Mesenchymal stem cell (in vitro differentiated cells and primary cell): ENCODE data around the gene COPRS.
A peak's percentile ranks its signal among the peaks of the same experiment; 100 is the strongest.

Experiments
- DNase-seq: peaks from one replicate; pipeline ENCODE4 v3.0.0-alpha.2; 2013
- H2AFZ ChIP-seq: one replicate; pipeline ENCODE4 v1.6.1; 2013; ENCODE audit warnings: low read depth, mild to moderate bottlenecking, control low read depth, inconsistent platforms, low read length, moderate library complexity
- H2AK5ac ChIP-seq: 2 replicates; pipeline ENCODE4 v1.6.1; 2013; ENCODE audit warnings: low read length, moderate library complexity, mild to moderate bottlenecking, inconsistent platforms; ENCODE audit not compliant: severe bottlenecking
- H2BK120ac ChIP-seq: one replicate; pipeline ENCODE4 v1.6.1; 2013; ENCODE audit warnings: low read depth, mild to moderate bottlenecking, inconsistent platforms, low read length, moderate library complexity
- H2BK12ac ChIP-seq, 2 experiments: one replicate each; pipeline ENCODE4 v1.6.1; 2013; ENCODE audit warnings: inconsistent platforms in 2 of 2, low read length in 2 of 2, mild to moderate bottlenecking in 2 of 2, moderate library complexity in 2 of 2, control low read depth in 1 of 2
- H2BK15ac ChIP-seq: one replicate; pipeline ENCODE4 v1.6.1; 2013; ENCODE audit warnings: mild to moderate bottlenecking, low read depth, inconsistent platforms; ENCODE audit not compliant: poor library complexity, severe bottlenecking
- H2BK5ac ChIP-seq: 2 replicates; pipeline ENCODE4 v1.6.1; 2013; ENCODE audit warnings: low read depth, mild to moderate bottlenecking, low read length, control low read depth, inconsistent platforms; ENCODE audit not compliant: poor library complexity, severe bottlenecking
- H3K14ac ChIP-seq, 2 experiments: one replicate each; pipeline ENCODE4 v1.6.1; 2013; ENCODE audit warnings: inconsistent platforms in 2 of 2, low read length in 2 of 2, control low read depth in 1 of 2, mild to moderate bottlenecking in 1 of 2, moderate library complexity in 1 of 2
- H3K18ac ChIP-seq, 2 experiments: one replicate each; pipeline ENCODE4 v1.6.1; 2013; ENCODE audit warnings: inconsistent platforms in 2 of 2, low read length in 2 of 2, control low read depth in 1 of 2, low read depth in 1 of 2, mild to moderate bottlenecking in 1 of 2
- H3K23ac ChIP-seq, 2 experiments: one replicate each; pipeline ENCODE4 v1.6.1; 2013; ENCODE audit warnings: inconsistent platforms in 2 of 2, low read length in 2 of 2, mild to moderate bottlenecking in 2 of 2, moderate library complexity in 2 of 2, control low read depth in 1 of 2
- H3K27ac ChIP-seq: 2 replicates; pipeline ENCODE4 v1.5.1; 2013; ENCODE audit warnings: mild to moderate bottlenecking, moderate library complexity, low read length, control low read depth, inconsistent platforms; ENCODE audit not compliant: poor library complexity, severe bottlenecking
- H3K27me3 ChIP-seq, 2 experiments: 2 replicates each; pipeline versions ENCODE4 v1.6.1 to v1.7.0; 2013; ENCODE audit warnings: low read length in 2 of 2, mild to moderate bottlenecking in 2 of 2, moderate library complexity in 2 of 2, control low read depth in 1 of 2, inconsistent platforms in 1 of 2; ENCODE audit not compliant: control insufficient read depth in 1 of 2, insufficient read depth in 1 of 2
- H3K36me3 ChIP-seq, 2 experiments: 2 replicates each; pipeline versions ENCODE4 v1.6.1 to v1.7.0; 2013; ENCODE audit warnings: low read length in 2 of 2, control low read depth in 1 of 2, inconsistent platforms in 1 of 2, low read depth in 1 of 2, mild to moderate bottlenecking in 1 of 2; ENCODE audit not compliant: insufficient read depth in 2 of 2, control insufficient read depth in 1 of 2
- H3K4ac ChIP-seq, 2 experiments: one replicate each; pipeline ENCODE4 v1.6.1; 2013; ENCODE audit warnings: inconsistent platforms in 2 of 2, low read length in 2 of 2, mild to moderate bottlenecking in 2 of 2, moderate library complexity in 2 of 2, control low read depth in 1 of 2, low read depth in 1 of 2
- H3K4me1 ChIP-seq: 2 replicates; pipeline ENCODE4 v1.6.1; 2013; ENCODE audit warnings: low read depth, low read length, control low read depth; ENCODE audit not compliant: control insufficient read depth, insufficient read depth
- H3K4me2 ChIP-seq: 2 replicates; pipeline ENCODE4 v1.6.1; 2013; ENCODE audit warnings: low read length, mild to moderate bottlenecking, inconsistent platforms; ENCODE audit not compliant: poor library complexity, severe bottlenecking
- H3K4me3 ChIP-seq, 2 experiments: 2 replicates each; pipeline versions ENCODE4 v1.5.1 to v1.7.0; 2013; ENCODE audit warnings: low read length in 2 of 2, mild to moderate bottlenecking in 2 of 2, control low read depth in 1 of 2, low read depth in 1 of 2; ENCODE audit not compliant: insufficient read depth in 1 of 2
- H3K79me1 ChIP-seq: replicated peaks from 2 replicates; pipeline ENCODE4 v1.6.1; 2013; ENCODE audit warnings: mild to moderate bottlenecking, control low read depth, low read length, inconsistent platforms; ENCODE audit not compliant: poor library complexity, severe bottlenecking
- H3K9ac ChIP-seq: 2 replicates; pipeline ENCODE4 v1.7.0; 2013; ENCODE audit warnings: mild to moderate bottlenecking, low read length, moderate library complexity
- H3K9me3 ChIP-seq: 2 replicates; pipeline ENCODE4 v1.7.0; 2013; ENCODE audit warnings: mild to moderate bottlenecking, low read length; ENCODE audit not compliant: control insufficient read depth
- H4K8ac ChIP-seq: one replicate; pipeline ENCODE4 v1.6.1; 2013; ENCODE audit warnings: inconsistent platforms, mild to moderate bottlenecking, low read length, moderate library complexity
- H4K91ac ChIP-seq: one replicate; pipeline ENCODE4 v1.6.1; 2013; ENCODE audit warnings: mild to moderate bottlenecking, low read length, inconsistent platforms
- WGBS: methylation state at CpG from one replicate; pipeline ENCODE4 v1.1.7; 2013; ENCODE audit warnings: mixed read lengths; 5-methylcytosine and 5-hydroxymethylcytosine counted together

The COPRS gene

DNA sequence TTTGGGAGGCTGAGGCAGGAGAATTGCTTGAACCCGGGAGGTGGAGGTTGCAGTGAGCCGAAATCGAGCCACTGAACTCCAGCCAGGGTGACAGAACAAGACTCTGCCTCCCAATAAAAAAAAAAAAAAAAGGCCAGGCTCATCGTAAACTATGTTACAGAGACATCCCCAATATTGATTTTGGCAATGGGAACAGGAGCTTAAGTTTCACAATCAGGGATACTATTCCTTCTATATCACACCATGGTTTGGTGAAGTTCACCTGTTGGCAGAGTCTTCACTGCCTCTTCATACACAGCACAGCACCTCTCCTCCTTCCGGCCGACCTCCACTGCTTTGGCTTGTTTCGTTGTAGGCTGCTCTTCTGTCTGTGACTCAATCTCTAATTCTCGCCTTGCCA lies 21.3 kb upstream of the COPRS start:
- H2AFZ ChIP-seq: no peak overlapping the region
- no peak overlapping the region for H3K4me3 ChIP-seq
- no peak overlapping the region for H3K18ac ChIP-seq
- no peaks in the 10 kb centered on the region for H3K9me3 ChIP-seq
- H3K23ac ChIP-seq: no peak overlapping the region
- no peak overlapping the region for H2BK12ac ChIP-seq
- no peak overlapping the region for H2AK5ac ChIP-seq
- H3K27me3 ChIP-seq: no peaks in the 10 kb centered on the region
- no peak overlapping the region for H3K4me2 ChIP-seq
- no peak overlapping the region for H2BK5ac ChIP-seq
- H3K36me3 ChIP-seq: peaks cover 48 to 85% of the 10 kb centered on the region in 2 experiments
- no peak overlapping the region for H2BK120ac ChIP-seq
- no peak overlapping the region for H3K14ac ChIP-seq
- H3K4ac ChIP-seq: no peak overlapping the region
- H4K91ac ChIP-seq: no peak overlapping the region
- 100% methylated on average over 4 of the region's 8 CpGs for WGBS
- peaks cover 14% of the 10 kb centered on the region for H3K4me1 ChIP-seq
- peaks cover 4% of the 10 kb centered on the region for H3K79me1 ChIP-seq
- no peak overlapping the region for H3K27ac ChIP-seq
- H2BK15ac ChIP-seq: no peak overlapping the region
- no peak overlapping the region for H4K8ac ChIP-seq
- no peak for DNase-seq
- H3K9ac ChIP-seq: no peak overlapping the region

DNA sequence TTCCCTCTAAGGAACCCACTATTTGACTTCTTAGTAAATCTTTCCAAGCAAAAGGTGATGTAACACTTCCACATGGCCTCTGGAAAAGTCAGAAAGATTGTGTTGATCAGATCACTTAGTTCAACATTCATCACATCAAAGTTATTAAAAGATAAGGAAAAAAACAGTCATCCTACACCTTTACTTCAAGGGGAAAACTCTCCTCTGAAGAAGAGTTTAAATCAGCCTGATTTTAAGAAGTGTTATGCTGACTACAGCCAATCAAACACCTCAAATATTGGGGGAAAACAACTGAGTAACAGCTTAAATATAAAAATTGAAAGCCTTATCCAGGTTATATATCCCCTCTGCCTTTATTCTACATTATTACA lies 19.6 kb upstream of the COPRS start:
- no peak overlapping the region for H2AK5ac ChIP-seq
- peaks cover 46 to 87% of the 10 kb centered on the region in 2 experiments for H3K36me3 ChIP-seq
- no peak overlapping the region for H3K23ac ChIP-seq
- H3K9me3 ChIP-seq: no peaks in the 10 kb centered on the region
- no peak overlapping the region for H3K4ac ChIP-seq
- H3K79me1 ChIP-seq: peaks cover 9% of the 10 kb centered on the region
- H2BK15ac ChIP-seq: no peak overlapping the region
- peak overlapping the region; percentile 74 for H3K27ac ChIP-seq
- no peak overlapping the region for H3K9ac ChIP-seq
- no peak overlapping the region for H2BK12ac ChIP-seq
- H4K8ac ChIP-seq: no peak overlapping the region
- H2BK120ac ChIP-seq: no peak overlapping the region
- no peak overlapping the region for H3K4me2 ChIP-seq
- H3K4me1 ChIP-seq: peaks cover 14% of the 10 kb centered on the region
- H2AFZ ChIP-seq: no peak overlapping the region
- no peak overlapping the region for H4K91ac ChIP-seq
- H2BK5ac ChIP-seq: no peak overlapping the region
- no peaks in the 10 kb centered on the region for H3K27me3 ChIP-seq
- no peak overlapping the region for H3K18ac ChIP-seq
- H3K4me3 ChIP-seq: no peak overlapping the region
- DNase-seq: no peak
- no peak overlapping the region for H3K14ac ChIP-seq

DNA sequence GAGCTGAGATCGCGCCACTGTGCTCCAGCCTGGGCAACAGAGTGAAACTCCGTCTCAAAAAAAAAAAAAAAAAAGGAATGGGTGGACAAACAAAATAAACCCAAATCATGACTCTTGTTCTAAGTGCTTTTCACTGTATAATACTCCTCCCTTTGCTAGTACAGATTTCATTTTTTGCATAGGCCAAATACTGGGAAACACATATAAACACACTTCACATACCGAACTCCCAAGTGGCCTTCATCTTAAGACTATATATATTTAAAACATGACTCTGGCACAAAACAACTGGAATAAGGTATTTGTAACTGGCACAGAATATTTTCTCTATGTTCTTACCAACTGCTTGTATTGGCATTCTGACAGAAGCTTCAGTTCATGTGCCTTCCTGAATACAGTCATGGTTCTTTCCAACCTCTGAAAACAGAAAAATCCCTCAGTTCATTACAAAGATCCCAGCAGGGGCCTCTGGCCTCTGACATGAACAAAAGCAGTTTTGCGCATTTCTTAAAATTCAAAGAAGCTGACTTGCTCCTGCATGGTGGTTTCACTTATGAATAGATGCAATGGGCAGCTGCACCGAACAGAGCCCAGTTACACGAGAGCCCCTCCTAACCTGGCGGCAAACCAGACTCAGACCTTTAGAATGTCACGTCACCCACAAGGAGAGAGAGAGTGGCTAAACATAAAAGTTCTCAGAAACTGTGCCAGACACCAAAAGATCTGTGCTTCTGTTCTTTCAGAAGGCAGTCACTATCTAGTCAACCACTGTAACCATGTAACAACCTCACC lies 19.1 kb upstream of the COPRS start:
- DNase-seq: no peak
- peaks cover 10% of the 10 kb centered on the region for H3K79me1 ChIP-seq
- peak overlapping the region; percentile 74 for H3K27ac ChIP-seq
- H3K18ac ChIP-seq: no peak overlapping the region
- H3K14ac ChIP-seq: no peak overlapping the region
- no peak overlapping the region for H2BK120ac ChIP-seq
- H3K9me3 ChIP-seq: no peaks in the 10 kb centered on the region
- no peak overlapping the region for H2BK5ac ChIP-seq
- H3K27me3 ChIP-seq: no peaks in the 10 kb centered on the region
- no peak overlapping the region for H2BK15ac ChIP-seq
- H3K4me2 ChIP-seq: peak overlapping the region; percentile 45
- no peak overlapping the region for H3K9ac ChIP-seq
- no peak overlapping the region for H2AFZ ChIP-seq
- peaks cover 46 to 88% of the 10 kb centered on the region in 2 experiments for H3K36me3 ChIP-seq
- 98% methylated on average over 9 of the region's 9 CpGs for WGBS
- peaks cover 14% of the 10 kb centered on the region for H3K4me1 ChIP-seq
- H4K8ac ChIP-seq: no peak overlapping the region
- H3K4me3 ChIP-seq: no peak overlapping the region
- H3K23ac ChIP-seq: no peak overlapping the region
- no peak overlapping the region for H2AK5ac ChIP-seq
- no peak overlapping the region for H3K4ac ChIP-seq
- no peak overlapping the region for H2BK12ac ChIP-seq
- no peak overlapping the region for H4K91ac ChIP-seq

- Histone ChIP-seq H3K9me3 (no peaks in the 10 kb centered on the region), H3K27ac (peak overlapping the region; percentile 74), H4K8ac (no peak overlapping the region), H2BK5ac (no peak overlapping the region), H2BK120ac (no peak overlapping the region), H2BK15ac (no peak overlapping the region), H3K36me3 (peaks cover 53 to 90% of the 10 kb centered on the region in 2 experiments), H3K27me3 (no peaks in the 10 kb centered on the region), H4K91ac (no peak overlapping the region), H3K18ac (no peak overlapping the region), H3K4ac (no peak overlapping the region), H3K4me2 (no peak overlapping the region), H3K14ac (no peak overlapping the region), H3K4me3 (no peak overlapping the region), H2BK12ac (no peak overlapping the region), H3K23ac (no peak overlapping the region), H3K79me1 (peaks cover 13% of the 10 kb centered on the region), H2AK5ac (no peak overlapping the region), H2AFZ (no peak overlapping the region), H3K4me1 (peaks cover 14% of the 10 kb centered on the region), H3K9ac (no peak overlapping the region)
- DNase-seq: no peak
- WGBS: 93% methylated on average over 6 of the region's 6 CpGs
These were observed 18.3 kb upstream of the COPRS start for GRCh38 chr17:31877341-31877740.
